Activated T-helper 9 cell treated with anti-CD3 and anti-CD28 coated beads, Interleukin-2, amount 50 U/mL, for 16 hours (primary cell): ENCODE measurements around the gene DCLK1.

Experiments
- DNase-seq: peaks from one replicate; pipeline ENCODE4 v3.0.0-alpha.2; 2020; ENCODE audit warnings: low read depth

The DCLK1 gene

DNA sequence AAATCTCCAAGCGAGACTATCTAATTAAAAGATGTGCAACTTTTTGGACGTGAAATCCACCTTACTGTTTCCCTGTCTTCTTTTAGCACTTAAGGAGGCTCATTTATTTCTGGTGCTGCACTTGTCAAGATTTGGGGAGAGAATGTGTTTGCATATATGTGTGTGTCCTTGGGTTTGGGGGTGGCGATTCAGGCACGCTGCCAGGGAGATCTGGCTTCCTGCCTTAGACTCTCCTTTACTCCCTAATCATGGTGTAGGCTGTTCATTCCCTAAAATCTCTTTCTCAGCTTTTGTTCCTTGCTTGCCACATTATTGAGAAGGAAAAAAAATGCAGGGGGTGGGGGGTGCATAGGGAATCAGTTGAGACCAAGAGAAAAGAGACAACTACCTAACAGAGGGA, 271.2 kb downstream of the DCLK1 start:
- no peak for DNase-seq

GRCh38 chr13:35858665-35859064, 272.5 kb downstream of the DCLK1 start:
- no peak for DNase-seq

GRCh38 chr13:35857769-35858168, 273.4 kb downstream of the DCLK1 start:
- DNase-seq, result no peak

DNA sequence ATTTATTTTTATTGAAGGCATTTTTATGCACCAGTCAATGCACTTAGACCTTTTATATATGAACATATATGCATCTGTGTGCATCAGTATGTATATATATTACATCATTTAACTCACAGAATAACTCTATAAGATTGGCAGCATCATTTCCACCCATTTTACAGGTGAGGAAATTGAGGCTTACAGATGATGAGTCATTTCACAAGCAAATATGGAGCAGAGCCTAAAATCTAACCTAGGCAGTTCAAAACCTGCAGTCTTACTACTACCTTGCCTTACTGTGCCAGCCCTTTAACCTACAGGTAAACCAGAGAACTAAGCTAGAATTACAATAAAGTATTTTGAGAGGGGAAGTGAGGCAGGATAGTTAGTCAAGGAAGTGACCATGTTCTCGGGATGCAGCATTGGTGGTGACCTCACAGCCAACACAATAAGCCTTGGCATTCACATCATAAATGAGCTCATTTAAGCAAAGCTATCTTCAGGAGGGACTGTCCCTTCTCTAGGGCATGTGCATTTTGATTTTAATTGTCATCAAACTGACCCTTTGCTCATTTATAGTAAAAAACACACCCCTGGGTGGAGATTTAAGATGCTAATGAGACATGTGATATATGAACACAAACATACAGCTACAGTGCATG, 274.3 kb downstream of the DCLK1 start:
- no peak for DNase-seq

DNA sequence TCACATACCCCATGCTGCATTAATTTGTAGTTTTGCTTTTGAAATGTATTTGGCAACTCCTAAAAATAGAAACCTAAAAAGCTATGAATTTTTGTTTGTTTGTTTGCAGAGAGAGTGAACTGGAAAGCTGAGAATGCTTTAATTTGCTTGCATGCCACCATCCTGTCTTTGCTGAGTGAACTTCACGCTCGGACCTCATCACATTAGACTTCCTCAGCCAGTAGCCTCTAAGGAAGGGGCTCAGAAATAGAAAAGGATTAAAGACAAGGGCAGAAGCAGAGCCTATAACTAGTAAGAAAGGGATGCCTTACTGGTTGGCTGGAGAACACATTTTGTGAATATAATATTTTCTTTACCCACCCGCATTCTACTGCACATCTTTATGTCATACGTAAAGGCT, 275.1 kb downstream of the DCLK1 start:
- no peak for DNase-seq

DNA sequence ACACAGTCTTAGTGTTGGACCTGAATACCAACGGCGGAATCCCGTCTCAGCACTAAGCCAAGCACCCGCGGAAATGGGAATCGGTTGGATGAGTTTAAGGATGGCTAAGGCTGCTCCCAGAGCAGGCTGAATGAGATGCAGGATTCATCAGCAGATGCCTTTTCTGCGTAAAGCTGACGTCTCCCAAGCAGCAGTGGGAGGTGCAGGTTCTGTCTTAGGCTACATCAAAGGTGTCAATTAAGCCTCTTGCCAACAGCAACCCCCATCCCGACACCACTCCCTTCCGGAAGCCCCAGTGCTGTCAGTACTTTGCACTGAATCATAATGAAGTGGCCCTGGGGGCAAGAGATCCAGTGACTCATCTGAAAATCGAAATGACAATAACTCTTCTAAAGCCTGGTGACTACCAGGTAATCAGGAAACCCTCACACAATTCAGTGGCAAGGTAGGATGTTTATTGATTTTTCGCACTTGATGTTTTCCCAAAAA, 275.6 kb downstream of the DCLK1 start:
- DNase-seq, result no peak

DNA sequence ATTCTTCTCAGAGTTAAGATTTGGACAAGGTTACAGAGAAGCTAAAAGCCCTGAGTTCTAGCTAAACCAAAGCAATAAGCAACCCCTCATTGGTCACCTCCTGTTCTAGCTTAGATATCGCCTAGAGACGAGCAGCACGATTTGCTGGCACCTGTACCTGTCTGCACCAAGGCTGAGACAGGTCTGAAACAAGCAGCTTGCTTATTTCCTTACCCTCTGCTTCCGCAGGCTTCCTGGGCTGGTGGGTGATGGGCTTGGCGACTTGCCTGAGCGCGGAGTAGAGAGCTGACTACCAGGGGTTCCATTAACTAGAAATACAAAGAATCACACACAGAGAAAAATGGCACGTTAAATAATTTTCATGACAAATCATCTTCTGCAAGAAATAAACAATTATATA, 276.9 kb downstream of the DCLK1 start:
- no peak for DNase-seq

- no peak for DNase-seq
Measured at GRCh38 chr13:35851881-35852280, 279.3 kb downstream of the DCLK1 start.

DNA sequence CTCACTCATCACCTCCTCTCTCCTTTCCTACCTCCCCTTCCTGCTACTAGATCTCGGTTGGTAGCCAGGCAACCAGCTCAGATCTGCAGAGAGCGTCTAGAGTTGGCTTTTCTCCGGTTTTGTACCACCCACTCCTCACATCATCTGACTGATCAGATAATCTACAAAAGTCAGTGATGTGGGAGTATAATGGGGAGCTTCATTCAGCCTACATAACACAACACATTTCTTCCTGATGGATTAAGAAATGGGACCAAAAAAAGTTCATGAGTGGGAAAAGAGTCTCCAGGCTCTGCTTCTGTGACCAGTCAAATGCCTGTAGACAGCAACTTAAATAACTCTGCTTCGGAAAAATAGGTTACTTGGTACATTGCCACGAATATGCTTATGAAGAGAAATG, 279.8 kb downstream of the DCLK1 start:
- no peak for DNase-seq

GRCh38 chr13:35850569-35850968, 280.6 kb downstream of the DCLK1 start:
- no peak for DNase-seq

- DNase-seq, result no peak
Measured at GRCh38 chr13:35849256-35849644, 281.9 kb downstream of the DCLK1 start.

- no peak for DNase-seq
Measured at GRCh38 chr13:35848336-35849255, 282.6 kb downstream of the DCLK1 start.

- no peak for DNase-seq
Measured at GRCh38 chr13:35843272-35843671, 287.9 kb downstream of the DCLK1 start.

GRCh38 chr13:35841060-35841521, 290.1 kb downstream of the DCLK1 start:
- DNase-seq, result no peak

GRCh38 chr13:35839806-35840205, 291.4 kb downstream of the DCLK1 start:
- no peak for DNase-seq

DNA sequence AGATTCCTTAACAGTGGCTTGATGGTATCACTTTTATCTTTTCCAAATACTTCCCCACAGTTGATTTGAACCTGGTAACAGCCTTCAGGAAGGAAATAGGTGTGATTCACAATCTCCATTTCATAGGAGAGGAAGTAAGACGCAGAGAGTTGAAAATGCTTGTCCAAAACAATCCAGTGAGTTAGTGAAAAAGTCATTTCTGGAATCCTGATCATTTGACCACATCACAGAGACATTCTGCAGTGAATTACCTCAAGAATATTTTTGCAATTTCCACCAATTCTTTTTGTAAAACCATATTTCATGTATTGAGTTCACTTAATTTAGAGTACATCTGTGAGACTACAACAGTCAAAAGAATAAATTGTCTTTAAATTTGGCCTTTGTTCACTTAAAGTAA, 292.8 kb downstream of the DCLK1 start:
- no peak for DNase-seq

- no peak for DNase-seq
Measured at GRCh38 chr13:35836446-35836845, 294.7 kb downstream of the DCLK1 start.

DNA sequence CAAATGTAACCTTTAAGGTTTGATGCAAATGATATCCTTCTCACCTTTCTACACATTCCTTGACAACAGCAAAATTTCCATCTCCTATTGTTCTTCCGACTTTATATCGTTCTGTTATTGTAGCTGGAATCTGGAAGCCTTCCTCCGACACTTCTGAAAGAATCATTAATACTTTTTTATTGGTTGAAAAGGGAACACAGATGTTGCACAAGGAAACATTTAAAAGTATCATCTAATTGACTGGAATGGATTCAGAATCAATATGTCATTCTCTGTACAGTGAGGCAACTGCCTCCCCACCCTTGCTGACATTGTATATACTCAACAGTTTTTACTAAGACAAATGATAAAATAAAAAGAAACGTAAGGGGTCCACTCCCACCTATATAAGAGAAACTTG, 295.2 kb downstream of the DCLK1 start:
- no peak for DNase-seq

GRCh38 chr13:35833608-35834275, 297.4 kb downstream of the DCLK1 start:
- no peak for DNase-seq

- no peak for DNase-seq
Measured at GRCh38 chr13:35833031-35833430, 298.2 kb downstream of the DCLK1 start.

GRCh38 chr13:35832551-35832950, 298.6 kb downstream of the DCLK1 start:
- DNase-seq, result no peak

- no peak for DNase-seq
Measured at GRCh38 chr13:35830850-35831450, 300.2 kb downstream of the DCLK1 start.
